ENCODE results near the gene VSX1. TPM values are rescaled to one million over a fixed set of nuclear protein-coding genes. Genes with fewer than 3 reads are reported as not detected.

Gene VSX1
- total RNA-seq, 1 donor from 2014 or later: not detected

DNA sequence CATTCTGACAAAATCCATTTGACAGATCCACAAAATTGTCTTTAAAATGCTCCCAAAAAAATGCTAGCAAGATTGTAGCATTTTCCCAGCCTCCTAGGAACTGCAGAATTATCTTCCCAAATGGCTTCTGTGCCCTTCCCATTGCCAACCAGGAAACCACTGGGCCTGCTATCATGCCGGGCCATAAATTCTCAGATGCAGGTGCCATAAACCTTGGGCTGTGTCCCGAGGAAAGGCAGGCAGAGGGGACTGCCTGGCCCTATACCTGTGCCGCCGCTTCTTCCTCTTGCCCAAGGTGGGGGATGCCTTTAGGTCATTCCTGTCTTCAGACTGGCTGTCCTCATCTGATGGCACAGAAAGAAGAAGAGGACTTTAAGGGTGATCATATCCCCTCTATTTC, 2.8 kb downstream of the VSX1 start:
- Histone ChIP-seq H3K36me3 (ENCODE audit: control insufficient read depth in 3 of 3, insufficient read depth in 3 of 3, low read length in 3 of 3) (no peaks in the 10 kb centered on the region), H3K9me3 (ENCODE audit: control insufficient read depth in 3 of 3, low read length in 3 of 3) (no peaks in the 10 kb centered on the region), H3K27ac (ENCODE audit: low read depth, low read length) (no peak overlapping the region), H3K9ac (ENCODE audit: low read depth in 1 of 3, low read length in 3 of 3) (no peak overlapping the region), H3K27me3 (ENCODE audit: control insufficient read depth in 3 of 3, insufficient read depth in 3 of 3, low read length in 3 of 3) (peaks cover 34 to 64% (median 46%) of the 10 kb centered on the region in 3 donors), H3K4me1 (ENCODE audit: control insufficient read depth in 3 of 3, insufficient read depth in 3 of 3, low read length in 3 of 3) (peaks cover 12 to 36% (median 30%) of the 10 kb centered on the region in 3 donors), H3K4me3 (ENCODE audit: low read length in 3 of 3) (no peak overlapping the region)

DNA sequence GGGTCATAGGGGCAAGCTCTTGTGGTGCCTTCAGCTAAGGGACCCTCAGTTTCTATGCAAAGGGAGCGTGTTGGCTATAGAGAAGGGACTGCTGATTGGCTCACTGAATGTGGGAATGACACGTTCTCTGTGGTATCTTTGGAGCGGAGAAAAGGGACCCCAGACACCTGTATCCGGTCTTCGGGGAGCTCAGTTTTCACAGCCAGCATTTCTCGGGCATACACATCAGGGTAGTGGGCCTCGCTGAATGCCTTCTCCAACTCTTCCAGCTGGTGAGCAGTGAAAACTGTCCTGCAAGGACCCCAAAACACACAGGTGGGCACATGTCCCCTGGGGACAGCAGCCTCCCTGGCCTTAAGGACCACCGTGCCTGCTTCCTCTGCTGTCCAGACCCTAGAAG, 3.3 kb downstream of the VSX1 start:
- peaks cover 30 to 59% (median 42%) of the 10 kb centered on the region in 3 donors for H3K27me3 ChIP-seq (ENCODE audit: control insufficient read depth in 3 of 3, insufficient read depth in 3 of 3, low read length in 3 of 3)
- no peak overlapping the region for H3K9ac ChIP-seq (ENCODE audit: low read depth in 1 of 3, low read length in 3 of 3)
- no peak overlapping the region for H3K27ac ChIP-seq (ENCODE audit: low read depth, low read length)
- H3K9me3 ChIP-seq (ENCODE audit: control insufficient read depth in 3 of 3, low read length in 3 of 3): no peaks in the 10 kb centered on the region
- H3K4me3 ChIP-seq (ENCODE audit: low read length in 3 of 3): no peak overlapping the region
- no peaks in the 10 kb centered on the region for H3K36me3 ChIP-seq (ENCODE audit: control insufficient read depth in 3 of 3, insufficient read depth in 3 of 3, low read length in 3 of 3)
- peaks cover 12 to 32% (median 25%) of the 10 kb centered on the region in 3 donors for H3K4me1 ChIP-seq (ENCODE audit: control insufficient read depth in 3 of 3, insufficient read depth in 3 of 3, low read length in 3 of 3)

DNA sequence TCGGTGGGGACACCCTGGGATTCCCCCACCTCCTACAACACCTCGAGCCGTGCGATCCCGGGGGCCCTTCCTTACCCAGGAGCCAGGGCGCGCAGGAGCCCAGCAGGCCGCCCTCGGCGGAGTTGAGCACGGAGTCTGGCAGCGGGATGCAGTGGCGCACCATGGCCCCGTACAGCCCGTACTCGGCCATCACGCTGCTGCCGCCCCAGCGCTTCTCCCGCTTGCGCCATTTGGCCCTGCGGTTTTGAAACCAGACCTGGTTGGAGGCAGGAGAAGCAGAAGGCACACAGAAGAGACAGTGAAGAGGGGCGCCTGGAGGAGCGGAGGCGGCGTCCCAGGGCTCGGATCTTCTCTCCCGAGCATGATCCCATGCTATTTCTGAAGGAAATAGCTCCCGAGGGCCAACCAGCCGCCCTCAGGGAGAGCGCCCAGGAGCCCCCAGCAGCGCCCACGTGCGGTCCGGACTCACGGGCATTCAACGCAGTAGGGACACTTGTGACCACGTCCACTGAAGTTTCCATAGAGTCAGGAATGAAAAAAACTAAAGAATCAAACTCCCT, 4.3 kb downstream of the VSX1 start:
- Histone ChIP-seq H3K36me3 (ENCODE audit: control insufficient read depth in 3 of 3, insufficient read depth in 3 of 3, low read length in 3 of 3) (no peaks in the 10 kb centered on the region), H3K27me3 (ENCODE audit: control insufficient read depth in 3 of 3, insufficient read depth in 3 of 3, low read length in 3 of 3) (peaks cover 24 to 50% (median 34%) of the 10 kb centered on the region in 3 donors), H3K4me1 (ENCODE audit: control insufficient read depth in 3 of 3, insufficient read depth in 3 of 3, low read length in 3 of 3) (peaks cover 12 to 25% (median 18%) of the 10 kb centered on the region in 3 donors), H3K9ac (ENCODE audit: low read depth in 1 of 3, low read length in 3 of 3) (peak overlapping the region; percentile 40 to 80 (median 63)), H3K4me3 (ENCODE audit: low read length in 3 of 3) (peak overlapping the region; percentile 46 to 72 (median 71)), H3K27ac (ENCODE audit: low read depth, low read length) (peak overlapping the region; percentile 15), H3K9me3 (ENCODE audit: control insufficient read depth in 3 of 3, low read length in 3 of 3) (no peaks in the 10 kb centered on the region)

DNA sequence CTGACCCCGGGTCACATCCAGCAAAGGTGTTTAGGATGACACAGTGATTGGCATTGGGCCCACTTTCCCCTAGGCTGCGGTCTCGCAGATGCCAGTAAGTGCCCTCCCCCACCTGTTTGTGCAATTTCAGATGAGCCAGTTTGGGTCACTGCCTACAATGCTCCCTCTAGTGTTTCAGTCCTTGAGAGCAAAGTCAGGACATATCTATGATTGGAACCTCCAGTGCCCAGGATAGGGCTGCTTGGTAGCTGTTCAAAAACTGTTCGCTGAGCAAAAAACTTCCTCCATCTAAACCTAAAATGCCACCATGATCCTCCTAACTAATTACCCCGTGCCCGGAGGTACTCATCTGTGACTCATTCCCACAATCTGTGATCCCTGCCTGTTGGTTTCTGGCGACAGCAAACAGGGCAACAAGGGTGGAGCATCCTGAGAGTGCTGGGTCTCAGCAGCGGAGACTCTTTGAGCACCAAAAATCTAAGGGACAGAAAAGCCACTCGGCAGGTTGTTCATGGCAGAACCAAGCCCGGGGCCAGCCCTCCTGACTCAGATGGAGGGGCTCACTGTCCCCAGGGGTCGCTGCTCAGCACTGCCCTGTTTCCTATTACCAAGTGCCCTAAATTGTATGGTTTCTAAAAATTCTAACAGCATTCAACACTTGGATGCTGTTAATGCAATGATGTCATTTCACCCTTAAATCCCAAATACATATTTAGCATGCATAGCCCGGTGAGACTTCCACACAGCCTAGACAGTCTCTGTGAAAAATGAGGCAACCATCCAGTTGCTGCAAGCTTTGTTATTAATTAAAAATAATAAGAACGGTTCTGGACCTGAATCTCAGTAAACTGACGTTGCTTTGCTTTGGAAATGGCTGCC, 5.0 kb downstream of the VSX1 start:
- H3K27ac ChIP-seq (ENCODE audit: low read depth, low read length): peak overlapping the region; percentile 15
- H3K9ac ChIP-seq (ENCODE audit: low read depth in 1 of 3, low read length in 3 of 3): peak overlapping the region; percentile 40 to 80 (median 63)
- H3K9me3 ChIP-seq (ENCODE audit: control insufficient read depth in 3 of 3, low read length in 3 of 3): no peaks in the 10 kb centered on the region
- H3K4me1 ChIP-seq (ENCODE audit: control insufficient read depth in 3 of 3, insufficient read depth in 3 of 3, low read length in 3 of 3): peaks cover 12 to 25% (median 18%) of the 10 kb centered on the region in 3 donors
- peak overlapping the region; percentile 46 to 72 (median 71) for H3K4me3 ChIP-seq (ENCODE audit: low read length in 3 of 3)
- no peaks in the 10 kb centered on the region for H3K36me3 ChIP-seq (ENCODE audit: control insufficient read depth in 3 of 3, insufficient read depth in 3 of 3, low read length in 3 of 3)
- H3K27me3 ChIP-seq (ENCODE audit: control insufficient read depth in 3 of 3, insufficient read depth in 3 of 3, low read length in 3 of 3): peaks cover 18 to 46% (median 29%) of the 10 kb centered on the region in 3 donors

DNA sequence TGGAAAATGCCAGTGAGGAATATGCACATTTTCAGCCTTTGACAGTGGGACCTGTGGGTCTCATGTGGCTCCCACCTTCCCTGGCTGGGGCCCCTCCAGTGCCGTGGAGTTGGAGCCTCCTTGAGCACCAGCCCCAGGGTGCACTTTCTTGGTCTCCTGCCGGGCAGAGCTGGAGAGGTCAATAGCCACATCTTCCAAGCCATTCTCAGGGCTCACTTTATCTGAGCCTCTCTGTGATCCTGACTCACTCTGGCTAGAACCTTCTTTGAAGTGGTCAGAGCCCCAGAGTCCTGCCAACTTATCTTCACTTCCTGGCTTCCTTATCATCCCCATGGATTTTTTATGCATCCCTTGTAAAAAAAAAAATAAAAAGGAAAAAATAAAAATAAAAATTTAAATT, 5.7 kb downstream of the VSX1 start:
- Histone ChIP-seq H3K27me3 (ENCODE audit: control insufficient read depth in 3 of 3, insufficient read depth in 3 of 3, low read length in 3 of 3) (peaks cover 11 to 39% (median 21%) of the 10 kb centered on the region in 3 donors), H3K27ac (ENCODE audit: low read depth, low read length) (no peak overlapping the region)

DNA sequence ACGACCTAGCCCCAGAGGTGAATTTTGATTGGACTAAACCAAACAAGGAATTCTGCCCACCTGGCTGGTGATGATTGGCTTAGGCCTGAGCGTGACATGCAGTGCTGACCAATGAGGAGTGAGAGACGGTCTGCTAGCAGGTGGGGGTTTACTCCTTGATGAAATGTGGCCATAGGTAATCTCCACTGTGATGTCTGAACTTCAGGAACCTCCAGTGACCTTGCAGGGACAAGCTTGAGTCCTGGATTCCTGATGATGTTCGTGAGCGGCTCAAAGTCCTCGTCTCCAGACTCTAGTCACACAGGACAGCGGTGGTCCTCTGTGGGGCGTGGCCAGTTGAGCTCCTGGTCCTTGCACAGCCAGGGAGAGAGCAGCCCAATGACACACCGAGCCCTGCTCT, 8.4 kb downstream of the VSX1 start:
- H3K4me1 ChIP-seq (ENCODE audit: control insufficient read depth in 3 of 3, insufficient read depth in 3 of 3, low read length in 3 of 3): peaks cover 12 to 21% (median 14%) of the 10 kb centered on the region in 3 donors
- H3K9ac ChIP-seq (ENCODE audit: low read depth in 1 of 3, low read length in 3 of 3): no peak overlapping the region
- H3K9me3 ChIP-seq (ENCODE audit: control insufficient read depth in 3 of 3, low read length in 3 of 3): no peaks in the 10 kb centered on the region
- H3K27ac ChIP-seq (ENCODE audit: low read depth, low read length): no peak overlapping the region
- no peaks in the 10 kb centered on the region for H3K36me3 ChIP-seq (ENCODE audit: control insufficient read depth in 3 of 3, insufficient read depth in 3 of 3, low read length in 3 of 3)
- H3K27me3 ChIP-seq (ENCODE audit: control insufficient read depth in 3 of 3, insufficient read depth in 3 of 3, low read length in 3 of 3): peaks cover 4 to 18% (median 4%) of the 10 kb centered on the region in 3 donors
- no peak overlapping the region for H3K4me3 ChIP-seq (ENCODE audit: low read length in 3 of 3)

More for the DNA sequence above, 5.7 kb downstream of the VSX1 start:
- no peaks in the 10 kb centered on the region for H3K36me3 ChIP-seq (ENCODE audit: control insufficient read depth in 3 of 3, insufficient read depth in 3 of 3, low read length in 3 of 3)
- H3K4me3 ChIP-seq (ENCODE audit: low read length in 3 of 3): no peak overlapping the region
- no peak overlapping the region for H3K9ac ChIP-seq (ENCODE audit: low read depth in 1 of 3, low read length in 3 of 3)
- no peaks in the 10 kb centered on the region for H3K9me3 ChIP-seq (ENCODE audit: control insufficient read depth in 3 of 3, low read length in 3 of 3)
- peaks cover 12 to 23% (median 16%) of the 10 kb centered on the region in 3 donors for H3K4me1 ChIP-seq (ENCODE audit: control insufficient read depth in 3 of 3, insufficient read depth in 3 of 3, low read length in 3 of 3)

DNA sequence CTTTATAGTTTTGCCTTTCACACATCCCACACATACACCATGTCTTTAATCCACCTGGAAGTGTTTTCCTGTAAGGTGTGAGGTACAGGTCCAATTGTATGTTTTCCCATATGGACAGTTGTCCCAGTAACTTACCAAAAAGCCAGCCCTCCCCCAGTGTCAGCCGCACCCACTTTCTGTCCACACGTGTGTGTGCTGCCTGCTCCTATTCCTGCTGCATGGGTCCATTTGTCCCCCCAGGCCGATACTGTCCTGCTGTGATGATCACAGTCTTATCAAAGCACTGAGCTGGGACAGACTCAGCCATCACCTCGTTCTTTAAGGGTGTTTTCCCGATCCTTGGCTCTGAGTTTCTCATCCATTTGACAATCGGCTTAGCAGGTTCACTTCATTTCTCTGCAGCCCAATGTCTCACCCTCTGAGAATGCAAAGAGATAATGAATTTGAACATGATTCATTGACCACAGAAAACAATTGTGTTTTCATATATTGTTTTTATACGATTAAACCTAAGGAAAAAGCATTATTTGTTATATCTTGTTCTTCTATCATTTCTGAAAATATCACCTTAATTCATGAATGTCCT, 9.6 kb downstream of the VSX1 start:
- Histone ChIP-seq H3K9me3 (ENCODE audit: control insufficient read depth in 3 of 3, low read length in 3 of 3) (peaks cover 0 to 2% (median 0%) of the 10 kb centered on the region in 3 donors), H3K27me3 (ENCODE audit: control insufficient read depth in 3 of 3, insufficient read depth in 3 of 3, low read length in 3 of 3) (peaks cover 3 to 12% (median 4%) of the 10 kb centered on the region in 3 donors), H3K36me3 (ENCODE audit: control insufficient read depth in 3 of 3, insufficient read depth in 3 of 3, low read length in 3 of 3) (no peaks in the 10 kb centered on the region), H3K4me3 (ENCODE audit: low read length in 3 of 3) (no peak overlapping the region), H3K9ac (ENCODE audit: low read depth in 1 of 3, low read length in 3 of 3) (no peak overlapping the region), H3K4me1 (ENCODE audit: control insufficient read depth in 3 of 3, insufficient read depth in 3 of 3, low read length in 3 of 3) (peaks cover 4 to 16% (median 8%) of the 10 kb centered on the region in 3 donors), H3K27ac (ENCODE audit: low read depth, low read length) (no peak overlapping the region)

DNA sequence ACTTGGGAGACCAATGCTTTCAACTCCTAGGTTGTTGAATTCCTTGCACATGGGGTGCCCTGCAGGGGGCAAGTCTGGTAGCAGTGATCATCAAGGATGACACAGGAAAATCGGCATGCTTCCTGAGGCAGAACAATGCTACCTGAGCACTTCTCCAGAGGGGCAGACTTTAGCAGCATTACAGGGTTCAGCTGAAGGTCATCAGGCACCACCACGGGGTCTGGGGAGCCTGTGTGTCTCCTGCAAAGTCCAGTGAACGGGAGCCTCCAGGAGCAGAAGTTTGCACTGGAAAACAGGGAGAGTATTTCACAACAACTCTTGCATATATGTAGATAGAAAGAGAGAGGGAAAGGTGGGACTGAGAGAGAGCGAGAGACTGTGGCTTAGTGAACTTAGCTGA, 10.2 kb downstream of the VSX1 start:
- no peak overlapping the region for H3K4me3 ChIP-seq (ENCODE audit: low read length in 3 of 3)
- H3K36me3 ChIP-seq (ENCODE audit: control insufficient read depth in 3 of 3, insufficient read depth in 3 of 3, low read length in 3 of 3): no peaks in the 10 kb centered on the region
- peaks cover 0 to 11% (median 2%) of the 10 kb centered on the region in 3 donors for H3K4me1 ChIP-seq (ENCODE audit: control insufficient read depth in 3 of 3, insufficient read depth in 3 of 3, low read length in 3 of 3)
- peaks cover 3 to 8% (median 4%) of the 10 kb centered on the region in 3 donors for H3K27me3 ChIP-seq (ENCODE audit: control insufficient read depth in 3 of 3, insufficient read depth in 3 of 3, low read length in 3 of 3)
- H3K9ac ChIP-seq (ENCODE audit: low read depth in 1 of 3, low read length in 3 of 3): no peak overlapping the region
- no peak overlapping the region for H3K27ac ChIP-seq (ENCODE audit: low read depth, low read length)
- H3K9me3 ChIP-seq (ENCODE audit: control insufficient read depth in 3 of 3, low read length in 3 of 3): peaks cover 0 to 2% (median 0%) of the 10 kb centered on the region in 3 donors

DNA sequence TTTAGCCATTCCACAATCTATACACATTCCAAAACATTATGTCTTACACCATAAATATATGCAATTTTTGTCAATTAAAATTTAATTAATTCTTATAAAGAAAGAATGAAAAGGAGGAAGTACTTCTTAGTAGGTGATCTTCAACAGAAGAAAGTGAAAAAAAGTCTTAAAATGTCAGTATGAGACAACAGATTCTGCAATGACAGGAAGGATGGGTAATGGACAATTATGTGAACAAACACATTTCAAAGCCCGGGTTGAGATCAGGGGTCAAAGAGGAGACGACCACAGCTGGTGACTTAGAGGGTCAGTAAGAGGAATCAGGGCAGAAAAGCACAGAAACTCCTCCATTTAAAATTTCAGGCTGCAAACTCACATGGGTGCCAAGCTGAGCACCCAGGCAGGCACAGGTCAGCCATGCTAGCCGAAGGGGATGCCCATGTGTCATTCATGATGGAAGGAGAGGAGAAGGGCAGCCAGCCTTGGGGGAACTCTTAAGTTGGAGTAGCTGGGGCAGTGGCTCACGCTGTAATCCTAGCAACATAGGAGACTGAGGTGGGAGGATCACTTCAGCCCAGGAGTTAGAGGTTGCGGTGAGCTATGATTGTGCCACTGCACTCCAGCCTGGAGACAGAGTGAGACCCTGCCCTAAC, 11.0 kb downstream of the VSX1 start:
- Histone ChIP-seq H3K9ac (ENCODE audit: low read depth in 1 of 3, low read length in 3 of 3) (no peak overlapping the region), H3K9me3 (ENCODE audit: control insufficient read depth in 3 of 3, low read length in 3 of 3) (peaks cover 0 to 2% (median 0%) of the 10 kb centered on the region in 3 donors), H3K27ac (ENCODE audit: low read depth, low read length) (no peak overlapping the region), H3K4me1 (ENCODE audit: control insufficient read depth in 3 of 3, insufficient read depth in 3 of 3, low read length in 3 of 3) (peaks cover 0 to 6% (median 3%) of the 10 kb centered on the region in 3 donors), H3K36me3 (ENCODE audit: control insufficient read depth in 3 of 3, insufficient read depth in 3 of 3, low read length in 3 of 3) (no peaks in the 10 kb centered on the region), H3K27me3 (ENCODE audit: control insufficient read depth in 3 of 3, insufficient read depth in 3 of 3, low read length in 3 of 3) (peaks cover 3 to 5% (median 4%) of the 10 kb centered on the region in 3 donors), H3K4me3 (ENCODE audit: low read length in 3 of 3) (no peak overlapping the region)

Data from skeletal muscle tissue (tissue), 4 donors.